Stimulated activated naive CD4-positive, alpha-beta T cell treated with Interleukin-2 at 50 U/mL for 16 hours (primary cell): ENCODE data around the gene CKAP4.

Source experiments
- DNase-seq: peaks from one replicate; lab custom pipeline; 2025; lab: John Stamatoyannopoulos, UW

The CKAP4 gene

DNA sequence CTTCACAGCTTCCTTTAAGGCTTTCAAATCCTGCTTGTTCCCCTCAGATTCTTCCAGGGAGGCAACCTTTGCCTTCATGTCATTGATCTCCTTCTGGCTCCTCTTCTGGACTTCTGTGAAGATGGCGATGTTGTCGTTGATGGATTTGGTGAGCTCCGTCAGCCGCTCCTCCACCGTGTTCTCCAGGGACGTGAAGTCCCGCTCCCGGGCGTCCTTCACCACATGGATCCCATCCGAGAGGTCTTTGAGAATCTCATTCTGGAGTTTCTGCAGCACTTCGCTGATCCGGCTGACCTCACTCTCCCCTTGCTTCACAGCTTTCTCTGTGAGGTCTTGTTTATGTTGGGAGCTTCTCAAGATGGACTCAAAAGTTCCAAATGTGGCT lies 7.9 kb downstream of the CKAP4 start:
- DNase-seq, result no peak

GRCh38 chr12:106239241-106239950 lies 8.4 kb downstream of the CKAP4 start:
- no peak for DNase-seq

DNA sequence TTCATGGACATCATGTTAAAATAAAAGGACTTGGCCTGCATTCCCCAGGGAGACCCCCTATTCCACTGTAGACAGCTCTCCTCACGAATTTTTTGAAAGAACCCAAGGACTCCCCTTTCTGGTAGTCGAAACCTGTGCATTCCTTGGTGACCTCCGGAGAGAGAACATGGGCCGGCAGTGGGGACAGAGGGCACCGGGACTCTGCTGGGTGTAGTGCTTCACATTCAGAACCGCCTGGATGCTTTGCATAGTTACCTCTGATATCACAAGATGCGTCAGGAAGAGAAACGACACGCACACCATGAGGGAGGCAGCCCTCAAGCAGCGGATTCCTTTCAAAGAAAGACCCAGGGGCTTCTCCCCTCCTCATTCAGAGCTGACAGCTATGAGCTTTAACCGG lies 9.7 kb downstream of the CKAP4 start:
- no peak for DNase-seq

GRCh38 chr12:106235770-106236169 lies 12.1 kb downstream of the CKAP4 start:
- no peak for DNase-seq

GRCh38 chr12:106234449-106234848 lies 13.4 kb downstream of the CKAP4 start:
- no peak for DNase-seq

- DNase-seq, result no peak
These were observed 14.8 kb downstream of the CKAP4 start for GRCh38 chr12:106233011-106233410.

DNA sequence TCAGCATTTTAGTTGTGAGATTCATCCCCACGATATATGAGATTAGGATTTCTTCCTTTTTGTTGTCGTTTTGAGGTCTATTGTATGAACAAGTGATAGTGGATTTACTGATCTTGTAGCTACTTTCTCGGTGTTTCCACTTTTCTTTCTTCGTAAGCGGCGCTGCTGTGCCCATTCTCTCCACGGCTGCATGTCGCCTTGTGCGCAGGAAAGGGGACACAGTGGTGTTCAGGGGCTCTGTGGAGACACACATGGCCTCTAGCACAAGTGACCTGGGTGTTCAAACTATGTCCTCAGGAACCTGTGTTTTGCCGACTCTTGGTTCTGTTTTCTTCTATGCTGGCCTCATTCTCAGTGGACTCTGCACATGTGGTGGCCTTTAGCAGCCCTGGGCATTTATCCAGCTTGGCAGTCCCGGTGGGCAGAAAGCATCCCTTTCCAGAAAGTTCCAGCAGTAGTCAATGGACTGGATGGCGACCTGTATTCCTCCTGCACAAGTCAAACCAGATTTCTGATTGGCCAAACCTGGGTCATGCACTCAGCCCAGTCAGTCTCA lies 18.7 kb downstream of the CKAP4 start:
- DNase-seq, result no peak

DNA sequence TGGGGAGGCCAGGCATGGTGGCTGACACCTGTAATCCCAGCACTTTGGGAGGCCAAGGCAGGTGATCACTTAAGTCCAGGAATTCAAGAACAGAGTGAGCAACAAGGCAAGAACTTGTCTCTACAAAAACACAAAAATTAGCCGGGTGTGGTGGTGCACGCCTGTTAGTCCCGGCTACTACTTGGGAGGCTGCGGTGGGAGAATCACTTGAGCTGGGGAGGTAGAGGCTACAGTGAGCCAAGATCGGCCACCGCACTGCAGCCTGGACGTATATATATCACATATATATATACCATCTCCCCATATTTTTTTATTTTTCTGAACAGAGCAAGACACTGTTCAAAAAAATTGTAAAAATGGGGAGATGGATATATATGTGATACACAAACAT lies 19.5 kb downstream of the CKAP4 start:
- DNase-seq, result no peak

DNA sequence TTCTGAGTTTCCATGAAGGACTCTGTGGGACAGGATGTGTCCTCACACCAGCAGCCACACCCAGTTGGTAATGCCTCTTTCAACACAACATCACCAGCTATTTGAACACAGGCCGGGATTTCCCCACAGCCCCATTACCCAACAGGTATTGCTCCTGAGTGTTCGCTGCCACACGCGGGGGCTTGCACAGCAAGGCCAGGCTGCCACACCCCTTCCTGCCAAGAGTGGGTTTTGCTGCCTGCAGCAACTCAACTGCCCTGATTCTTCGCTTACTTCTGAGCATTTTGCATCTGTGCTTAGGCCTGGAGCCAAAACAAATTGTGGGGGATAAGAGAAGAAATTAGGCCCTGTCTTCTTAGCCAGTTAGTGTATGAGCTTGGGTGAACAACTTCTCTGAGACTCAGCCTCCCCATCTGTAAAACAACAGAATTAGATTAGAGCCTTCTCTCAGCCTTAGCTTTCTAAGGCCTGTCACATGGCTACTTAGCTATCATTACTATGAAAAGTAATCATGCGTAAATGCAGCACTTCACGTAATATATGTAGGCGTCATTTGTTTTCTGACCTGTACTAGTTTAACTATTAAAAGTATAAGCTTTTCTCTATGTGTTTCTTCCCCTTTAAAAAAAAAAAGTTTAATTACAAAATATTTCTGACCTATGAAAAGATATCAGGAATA lies 20.0 kb downstream of the CKAP4 start:
- DNase-seq, result peak; percentile 48

DNA sequence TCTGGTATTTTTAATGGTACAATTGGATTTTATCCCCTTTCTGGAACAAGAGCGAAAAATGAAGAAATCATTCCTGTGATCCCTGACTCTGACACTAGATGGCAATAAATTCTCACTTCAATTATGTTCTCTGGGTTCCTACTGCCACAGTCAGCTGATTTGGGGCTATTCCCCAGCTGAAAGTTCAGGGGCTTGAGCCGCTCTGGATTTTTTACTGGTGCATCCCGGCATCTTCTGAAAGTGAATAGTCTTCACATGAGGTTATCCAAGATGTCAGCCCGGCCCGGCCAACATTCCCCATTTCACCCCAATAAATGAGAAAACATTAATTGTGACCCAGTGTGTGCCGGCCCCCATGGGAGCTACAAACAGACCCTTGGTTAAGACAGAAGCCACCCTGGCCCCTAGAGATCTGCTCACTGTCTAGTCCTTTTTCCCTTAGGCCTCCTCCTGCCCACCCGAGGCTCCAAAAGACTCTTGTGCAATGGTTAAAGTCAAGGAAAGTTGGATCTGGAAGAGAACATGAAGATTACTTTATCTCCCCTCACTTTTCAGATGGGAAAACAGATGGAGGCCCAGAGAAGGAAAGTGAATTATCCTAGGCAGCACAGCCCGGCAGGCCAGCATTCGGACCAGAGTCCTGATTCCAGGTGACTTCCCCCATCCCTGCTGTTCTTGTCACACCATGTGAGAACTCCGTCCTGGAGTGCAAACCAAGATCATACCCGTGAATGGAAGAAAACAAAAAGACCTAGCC lies 20.8 kb downstream of the CKAP4 start:
- DNase-seq, result no peak

DNA sequence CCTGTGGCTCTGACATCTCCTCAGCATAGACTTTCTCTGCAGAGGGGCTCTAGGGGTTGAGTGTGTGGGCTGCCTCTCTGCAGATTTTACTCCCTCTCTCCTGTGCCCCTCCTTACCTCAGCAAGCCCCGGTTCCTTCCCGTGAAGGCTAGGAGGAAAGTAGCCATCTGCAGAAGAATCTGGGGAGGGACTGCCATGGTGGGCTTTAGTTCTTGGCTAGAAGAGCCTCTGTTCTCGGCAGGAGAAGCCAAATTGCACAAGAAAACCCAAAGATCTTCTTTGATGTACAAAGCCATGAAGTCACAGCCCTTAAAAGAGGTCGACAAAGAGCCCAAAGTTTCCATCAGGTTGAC lies 23.5 kb downstream of the CKAP4 start:
- DNase-seq, result no peak

GRCh38 chr12:106223485-106224354 lies 24.1 kb downstream of the CKAP4 start:
- peak; percentile 37 for DNase-seq

DNA sequence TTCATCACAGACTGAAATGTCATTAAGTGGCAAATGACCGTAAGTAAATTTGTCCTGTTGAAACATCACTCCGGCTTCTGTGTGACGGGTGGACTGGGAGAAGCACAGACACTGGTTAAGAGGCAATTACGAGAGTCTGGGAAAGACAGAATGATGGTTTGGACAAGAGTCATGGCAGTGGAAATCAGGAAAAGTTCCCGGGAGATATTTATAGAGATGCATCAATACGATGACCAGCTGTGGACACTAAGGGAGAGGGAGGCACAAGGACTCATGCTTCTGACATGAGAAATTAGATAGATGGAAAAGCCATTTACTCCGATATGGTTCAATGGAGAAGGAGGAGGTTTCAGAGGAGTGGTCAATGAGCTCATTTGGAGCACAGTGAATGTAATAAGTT lies 27.3 kb downstream of the CKAP4 start:
- DNase-seq, result no peak

GRCh38 chr12:106219043-106219442 lies 28.8 kb downstream of the CKAP4 start:
- no peak for DNase-seq

- no peak for DNase-seq
These were observed 30.1 kb downstream of the CKAP4 start for GRCh38 chr12:106217706-106218105.

DNA sequence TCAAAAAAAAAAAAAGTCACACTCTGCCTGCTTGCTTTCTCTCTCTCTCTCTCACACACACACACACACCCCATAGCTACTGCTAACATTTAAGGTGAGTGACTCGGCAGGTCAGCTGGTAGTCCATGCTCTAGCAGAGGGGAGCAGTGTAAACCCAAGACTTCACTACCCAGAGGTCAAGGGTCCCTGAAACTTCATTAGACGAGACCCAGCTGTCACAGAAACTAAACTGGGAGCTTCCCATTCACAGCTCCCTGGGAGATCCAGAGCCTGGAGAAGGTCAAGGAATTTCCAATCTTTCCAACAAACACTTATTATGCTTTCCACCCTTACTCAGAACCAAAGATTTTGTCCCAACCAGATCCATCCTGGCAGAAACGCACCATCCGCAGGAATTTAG lies 33.2 kb downstream of the CKAP4 start:
- no peak for DNase-seq

DNA sequence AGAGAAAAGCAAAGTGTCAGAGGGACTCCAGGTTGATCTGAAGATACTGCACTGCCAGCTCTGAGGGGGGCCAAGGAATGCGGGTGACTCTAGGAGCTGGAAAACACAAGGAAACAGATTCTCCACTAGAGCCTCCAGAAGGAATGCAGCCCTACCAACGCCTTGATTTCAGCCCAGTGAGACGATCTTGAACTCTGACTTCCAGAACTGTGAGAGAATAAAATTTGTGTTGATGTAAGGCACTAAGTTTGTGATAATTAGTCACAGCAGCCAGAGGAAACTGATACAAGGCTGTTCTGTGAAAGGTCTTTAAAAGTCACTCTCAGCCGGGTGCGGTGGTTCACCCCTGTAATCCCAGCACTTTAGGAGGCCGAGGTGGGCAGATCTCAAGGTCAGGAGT lies 34.2 kb downstream of the CKAP4 start:
- no peak for DNase-seq

- DNase-seq, result no peak
These were observed 35.8 kb downstream of the CKAP4 start for GRCh38 chr12:106211973-106212372.

GRCh38 chr12:106205208-106206069 lies 42.4 kb downstream of the CKAP4 start:
- DNase-seq, result no peak

- DNase-seq, result no peak
These were observed 43.5 kb downstream of the CKAP4 start for GRCh38 chr12:106204312-106204711.
